K562 (cell line): ENCODE measurements around the gene PRPSAP1. TPM values are rescaled to one million over a fixed set of nuclear protein-coding genes. Genes with fewer than 3 reads are reported as not detected.

Source experiments
- ATAC-seq: fragments of 200-7000 bp; cut with Tn5 transposase; 3 replicates; pipeline ENCODE4 v1.9.1; 2020; ENCODE audit warnings: moderate library complexity
- BruUV-seq: library from RNA; stranded (reverse); fragments of 400-500 nt; replicated peaks from 2 replicates; lab custom pipeline; 2021; lab: Mats Ljungman, UMichigan
- CTCF ChIA-PET: fragments of 300-600 bp; formaldehyde crosslinking; extraction: SDS; loops from one replicate; lab custom pipeline; 2021; ENCODE audit warnings: low intra/inter-chr PET ratio; lab: Yijun Ruan, JAX
- POLR2A ChIA-PET: fragments of 300-600, 350-650 bp; sonication (Branson Sonifier 250); formaldehyde crosslinking; extraction: SDS; loops from one replicate; lab custom pipeline; 2021; ENCODE audit warnings: antibody characterized with exemption, inconsistent platforms; lab: Yijun Ruan, JAX
- DNase-seq, 4 experiments: peaks; one replicate each; pipeline versions ENCODE4 v3.0.0 to v3.0.0-alpha.2; 2011 to 2018; ENCODE audit warnings: low spot score in 3 of 4, mixed read lengths in 3 of 4; ENCODE audit errors: extremely low read depth in 1 of 4
- FAIRE-seq: peaks from 2 replicates; lab custom pipeline; 2011; peaks lifted over from hg19 to GRCh38; lab: Jason Lieb, UNC
- H2AFZ ChIP-seq: 2 replicates; pipeline ENCODE4 v1.6.0; 2011; ENCODE audit warnings: low read depth, low read length, control low read depth, inconsistent platforms
- H3K27ac ChIP-seq: fragments of 200-600 bp; 3 replicates; pipeline ENCODE4 v1.8.0; 2011; ENCODE audit warnings: low read depth, mild to moderate bottlenecking, control low read depth, inconsistent platforms, low read length, moderate library complexity, mixed read lengths; ENCODE audit errors: extremely low read depth
- H3K27me3 ChIP-seq, 2 experiments: fragments of 300-600 bp in 1 of 2; 2 replicates in 1 of 2; 3 replicates in 1 of 2; pipeline versions ENCODE4 v1.6.0 to v1.8.0; 2011; ENCODE audit warnings: inconsistent platforms in 2 of 2, low read length in 2 of 2, mild to moderate bottlenecking in 1 of 2, mixed read lengths in 1 of 2, moderate library complexity in 1 of 2; ENCODE audit not compliant: control insufficient read depth in 2 of 2, insufficient read depth in 2 of 2
- H3K36me3 ChIP-seq: fragments of 300-600 bp; 3 replicates; pipeline ENCODE4 v1.8.0; 2011; ENCODE audit warnings: mild to moderate bottlenecking, low read length, inconsistent platforms; ENCODE audit not compliant: control insufficient read depth, insufficient read depth
- H3K4me1 ChIP-seq, 2 experiments: fragments of 200-600 bp in 1 of 2; replicated peaks in 1 of 2; 2 replicates in 1 of 2; 3 replicates in 1 of 2; pipeline versions ENCODE4 v1.5.1 to v1.8.0; 2011; ENCODE audit warnings: inconsistent platforms in 2 of 2, low read length in 2 of 2, mild to moderate bottlenecking in 1 of 2, mixed read lengths in 1 of 2, moderate library complexity in 1 of 2; ENCODE audit not compliant: control insufficient read depth in 2 of 2, insufficient read depth in 2 of 2
- H3K4me2 ChIP-seq: 2 replicates; pipeline ENCODE4 v1.6.1; 2011; ENCODE audit warnings: low read length, control low read depth, inconsistent platforms, mixed read lengths; ENCODE audit not compliant: insufficient read depth
- H3K4me3 ChIP-seq: fragments of 200-600 bp; sonication (generic), shearing (Covaris generic); 2 replicates; pipeline ENCODE4 v1.5.1; 2016; ENCODE audit warnings: control low read depth, inconsistent platforms
- H3K79me2 ChIP-seq: fragments of 200-600 bp; 3 replicates; pipeline ENCODE4 v1.8.0; 2011; ENCODE audit warnings: low read length, inconsistent platforms; ENCODE audit not compliant: control insufficient read depth, insufficient read depth
- H3K9ac ChIP-seq, 2 experiments: 2 replicates each; pipeline versions ENCODE4 v1.6.0 to v1.6.1; 2011; ENCODE audit warnings: low read depth in 2 of 2, low read length in 2 of 2, control low read depth in 1 of 2, inconsistent platforms in 1 of 2, mild to moderate bottlenecking in 1 of 2, mixed read lengths in 1 of 2; ENCODE audit not compliant: insufficient read depth in 1 of 2
- H3K9me1 ChIP-seq: one replicate; pipeline ENCODE4 v1.6.0; 2011; ENCODE audit warnings: inconsistent platforms, mild to moderate bottlenecking, low read length, moderate library complexity; ENCODE audit not compliant: control insufficient read depth, insufficient read depth
- H3K9me3 ChIP-seq: replicated peaks from 2 replicates; pipeline ENCODE4 v1.5.1; 2011; ENCODE audit warnings: low read depth, low read length, inconsistent platforms; ENCODE audit not compliant: control insufficient read depth, insufficient read depth
- H4K20me1 ChIP-seq: replicated peaks from 2 replicates; pipeline ENCODE4 v1.6.1; 2011; ENCODE audit warnings: low read length, inconsistent platforms, mixed read lengths; ENCODE audit not compliant: control insufficient read depth, insufficient read depth
- DACH1 ChIP-seq: fragments of 450-650 bp; IDR thresholded peaks from 2 replicates; pipeline ENCODE4 v1.6.1; 2018; ENCODE audit not compliant: partially characterized antibody
- DIDO1 ChIP-seq: fragments of 450-650 bp; IDR thresholded peaks from 2 replicates; pipeline ENCODE4 v1.6.1; 2016; ENCODE audit warnings: low read depth, missing biosample characterization, missing genetic modification characterization
- HNRNPUL1 ChIP-seq: fragments of 200-400 bp; formaldehyde crosslinking; IDR thresholded peaks from 2 replicates; pipeline ENCODE4 v1.6.1; 2017; ENCODE audit warnings: low read length
- PCBP1 ChIP-seq: fragments of 200-400 bp; formaldehyde crosslinking; IDR thresholded peaks from 2 replicates; pipeline ENCODE4 v1.6.1; 2018; ENCODE audit warnings: mild to moderate bottlenecking, low read depth, low read length; ENCODE audit not compliant: poor library complexity, severe bottlenecking
- RBM15 ChIP-seq: fragments of 200-400 bp; formaldehyde crosslinking; IDR thresholded peaks from 2 replicates; pipeline ENCODE4 v1.6.1; 2018; ENCODE audit warnings: mild to moderate bottlenecking, low read length, moderate library complexity; ENCODE audit not compliant: insufficient read depth
- RBM39 ChIP-seq: fragments of 200-400 bp; formaldehyde crosslinking; optimal IDR thresholded peaks from 2 replicates; pipeline ENCODE3; 2018; ENCODE audit warnings: low read depth, low read length
- RREB1 ChIP-seq: fragments of 250-450 bp; sonication (Bioruptor Pico); IDR thresholded peaks from 2 replicates; pipeline ENCODE4 v1.4.0; 2020
- SNAPC5 ChIP-seq: fragments of 250-450 bp; sonication (Bioruptor Pico); IDR thresholded peaks from 2 replicates; pipeline ENCODE4 v1.8.0; 2021; ENCODE audit warnings: moderate library complexity, mild to moderate bottlenecking, inconsistent platforms
- SPI1 ChIP-seq: IDR thresholded peaks from 2 replicates; pipeline ENCODE4 v1.6.1; 2011; ENCODE audit warnings: low read depth, low read length, control low read depth, borderline replicate concordance
- TAF15 ChIP-seq: fragments of 200-400 bp; formaldehyde crosslinking; IDR thresholded peaks from 2 replicates; pipeline ENCODE4 v1.6.1; 2017; ENCODE audit warnings: mild to moderate bottlenecking, low read depth, low read length, moderate library complexity
- TAF9B ChIP-seq: fragments of 450-650 bp; IDR thresholded peaks from 2 replicates; pipeline ENCODE4 v1.6.1; 2018; ENCODE audit warnings: mild to moderate bottlenecking; ENCODE audit not compliant: partially characterized antibody
- TOE1 ChIP-seq, 2 experiments: fragments of 450-650 bp in 1 of 2; sonication (generic) in 1 of 2; formaldehyde crosslinking in 1 of 2; IDR thresholded peaks; 2 replicates each; pipeline versions ENCODE4 v1.7.1 to v1.8.0; 2016 to 2022; ENCODE audit warnings: borderline replicate concordance in 2 of 2, mild to moderate bottlenecking in 2 of 2, antibody characterized with exemption in 1 of 2, inconsistent platforms in 1 of 2, low read depth in 1 of 2, missing genetic modification reagents in 1 of 2, moderate library complexity in 1 of 2
- VEZF1 ChIP-seq: fragments of 200-800 bp; sonication (Bioruptor generic); IDR thresholded peaks from 2 replicates; pipeline ENCODE4 v1.6.1; 2017; ENCODE audit warnings: missing genetic modification characterization, missing compliant biosample characterization
- XRCC4 ChIP-seq: IDR thresholded peaks from one replicate; pipeline ENCODE4 v1.6.1; 2011; ENCODE audit not compliant: insufficient read depth, insufficient read length; ENCODE audit errors: extremely low read depth
- ZNF140 ChIP-seq: fragments of 250-450 bp; sonication (Bioruptor Pico); IDR thresholded peaks from 2 replicates; pipeline ENCODE4 v1.8.0; 2021; ENCODE audit warnings: moderate library complexity, mild to moderate bottlenecking, inconsistent platforms
- ZNF75A ChIP-seq: fragments of 450-650 bp; formaldehyde crosslinking; IDR thresholded peaks from 2 replicates; pipeline ENCODE4 v1.4.0; 2020; ENCODE audit warnings: mild to moderate bottlenecking
- WGBS: fragments of 100-300 bp; shearing (Covaris generic); methylation state at CpG from one replicate; pipeline ENCODE4 v1.1.6; 2016; ENCODE audit warnings: low coverage, mixed read lengths; ENCODE audit not compliant: insufficient coverage; ENCODE audit errors: missing lambda C conversion rate; 5-methylcytosine and 5-hydroxymethylcytosine counted together
- in situ Hi-C: fragments of 300-500 bp; cut with MboI; formaldehyde crosslinking; loops from 4 replicates; pipeline ENCODE4 v1.15.0; 2018; ENCODE audit warnings: inconsistent platforms, mixed read lengths
- intact Hi-C: fragments of 100-400 bp; cut with micrococcal nuclease; formaldehyde crosslinking; loops from 2 replicates; pipeline ENCODE4 v1.14.2; 2022
- polyA plus RNA-seq, 8 experiments: library from polyadenylated mRNA; depleted of rRNA in 4 of 8; stranded (reverse) in 5 of 8; unstranded in 3 of 8; fragments of >200 nt; fragmentation: Nextera tagmentation in 2 of 8; fragmentation: Illumina TruSeq in 1 of 8; extraction: Ambion mirVana in 2 of 8; extraction: Trizol in 1 of 8; gene quantifications; 2 replicates each; pipeline versions ENCODE4 v1.2.1 to v1.2.3, GENCODE V29; 2011 to 2014; ENCODE audit warnings: inconsistent platforms in 1 of 8, missing spikeins in 1 of 8
- total RNA-seq, 7 experiments: library from RNA; depleted of rRNA in 6 of 7; stranded (reverse); fragments of >200 nt in 6 of 7; fragmentation: Illumina TruSeq in 2 of 7; extraction: Trizol in 2 of 7; gene quantifications; 2 replicates each; pipeline versions ENCODE4 v1.2.1 to v1.2.3, GENCODE V29; 2011 to 2021; ENCODE audit warnings: low replicate concordance in 1 of 7

PRPSAP1 gene
- total and polyA plus RNA-seq, 9 of the 15 experiments (the other 6 are each of a cell fraction or from before 2014, with no cell fraction given) = 21.9 to 77.1 (median 40.8) TPM

GRCh38 chr17:76359375-76359774 lies 5.7 kb upstream of the PRPSAP1 start:
- ChIA-PET CTCF (no interaction called here), POLR2A (interaction anchor here (1.2 kb wide), 1 partner anchor 10 kb away, joined by 3 read pairs; no protein-coding TSS in a partner anchor)
- 54% methylated on average over 6 of the region's 6 CpGs for WGBS
- intact Hi-C loops (no loop called here), in situ Hi-C loops (no loop called here)
- H3K9ac ChIP-seq = no peak overlapping the region
- H3K27me3 ChIP-seq = no peaks in the 10 kb centered on the region
- no peaks in the 10 kb centered on the region for H3K79me2 ChIP-seq
- no peaks in the 10 kb centered on the region for H3K36me3 ChIP-seq
- DNase-seq (no peak), ATAC-seq (no peak), FAIRE-seq (no peak)
- H3K27ac ChIP-seq = no peak overlapping the region
- H2AFZ ChIP-seq = no peak overlapping the region
- no peaks in the 10 kb centered on the region for H3K9me3 ChIP-seq
- H3K4me1 ChIP-seq = peaks cover 10 to 35% of the 10 kb centered on the region in 2 experiments; a peak in 4 of 5 replicates
- BruUV-seq = no TSS peak
- no peaks in the 10 kb centered on the region for H4K20me1 ChIP-seq
- H3K4me2 ChIP-seq = no peak overlapping the region
- H3K4me3 ChIP-seq = no peak overlapping the region
- no peaks in the 10 kb centered on the region for H3K9me1 ChIP-seq
- TF ChIP-seq HNRNPUL1 (no peak), DACH1 (no peak), RBM39 (no peak), TOE1 (IDR thresholded peaks at IDR 0.05; ENCODE audit: borderline replicate concordance) (no peak), TOE1 (CRISPR knock-in tag; IDR thresholded peaks at IDR 0.05; ENCODE audit: borderline replicate concordance, low read depth) (no peak), ZNF140 (CRISPR knock-in tag) (no peak), RREB1 (CRISPR knock-in tag) (no peak), DIDO1 (tag) (no peak), VEZF1 (CRISPR knock-in tag) (no peak), PCBP1 (no peak), ZNF75A (CRISPR knock-in tag) (no peak), RBM15 (no peak), TAF9B (no peak), XRCC4 (no peak), SPI1 (no peak), TAF15 (no peak), SNAPC5 (no peak)
